ENCODE measurements around the gene CALML3. TPM values are rescaled to one million over a fixed set of nuclear protein-coding genes. Genes with fewer than 3 reads are reported as not detected.

CALML3 gene
- total RNA-seq, 2 donors from 2014 or later: not detected

DNA sequence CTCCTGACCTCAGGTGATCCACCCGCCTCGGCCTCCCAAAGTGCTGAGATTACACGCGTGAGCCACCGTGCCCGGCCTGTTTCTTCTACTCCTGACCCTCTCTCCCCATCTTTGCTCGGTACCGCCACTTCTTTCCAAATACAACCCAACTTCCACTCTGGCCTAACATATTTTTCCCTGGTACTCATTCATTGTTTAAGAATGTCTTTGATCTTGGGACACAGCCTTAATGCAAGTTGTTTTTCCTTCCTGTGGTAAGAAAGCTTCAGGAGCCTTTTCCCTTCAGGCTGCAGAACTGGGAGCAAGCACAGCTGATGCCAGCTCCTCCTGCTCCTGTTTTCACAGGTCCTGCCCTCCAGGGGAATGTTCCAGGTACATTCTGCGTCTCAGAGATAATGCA, 13.7 kb downstream of the CALML3 start:
- Mint-ChIP-seq H3K4me1 (ENCODE audit: low read depth) (peaks cover 5% of the 10 kb centered on the region), H3K4me3 (no peak overlapping the region), H3K27ac (no peak overlapping the region), H3K9me3 (peaks cover 4 to 7% of the 10 kb centered on the region in 2 donors), H3K36me3 (ENCODE audit: insufficient read depth in 2 of 2) (peaks cover 1 to 9% of the 10 kb centered on the region in 2 donors), H3K27me3 (ENCODE audit: low read depth) (no peaks in the 10 kb centered on the region)
- ATAC-seq (replicated peaks in 1 of 2): no peak
- no peak for DNase-seq

DNA sequence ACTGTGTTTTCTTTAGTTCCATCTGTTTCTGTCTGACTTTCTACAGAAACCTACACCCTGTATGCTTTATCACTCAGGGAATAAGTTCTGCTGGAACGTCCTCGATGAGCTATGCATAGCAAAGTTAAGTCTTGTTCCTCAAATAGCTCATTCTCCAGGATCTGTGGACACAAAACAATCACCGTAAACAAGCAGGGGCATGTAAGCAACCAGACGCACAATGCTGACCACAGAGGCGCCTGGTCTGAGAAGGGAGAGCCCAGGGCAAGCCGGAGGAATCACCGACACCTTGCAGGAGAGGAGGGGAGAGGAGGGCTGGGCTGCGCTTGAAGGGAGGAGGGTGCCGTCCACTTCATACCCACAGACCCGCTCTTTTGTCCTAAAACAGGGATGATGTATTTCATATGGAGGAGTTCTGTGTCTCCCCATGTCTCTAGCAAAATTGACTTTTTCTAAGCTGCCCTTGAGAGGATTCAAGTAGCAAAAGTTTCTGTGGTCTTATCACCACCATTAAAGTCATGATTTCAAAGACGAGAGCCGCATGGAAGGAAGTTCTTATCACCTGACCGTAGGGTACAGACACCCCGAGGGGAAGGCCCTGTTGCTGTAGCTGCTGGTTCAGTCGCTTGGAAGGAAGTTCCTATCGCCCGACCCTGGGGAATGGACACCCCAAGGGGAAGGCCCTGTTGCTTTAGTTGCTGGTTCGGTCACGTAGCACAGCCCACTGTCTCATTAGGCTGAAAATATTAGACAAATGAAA, 14.3 kb downstream of the CALML3 start:
- ATAC-seq (replicated peaks in 1 of 2) (no peak), DNase-seq (no peak)
- Mint-ChIP-seq H3K27ac (no peak overlapping the region), H3K27me3 (ENCODE audit: low read depth) (no peaks in the 10 kb centered on the region), H3K9me3 (peaks cover 4 to 7% of the 10 kb centered on the region in 2 donors), H3K36me3 (ENCODE audit: insufficient read depth in 2 of 2) (peaks cover 1 to 9% of the 10 kb centered on the region in 2 donors), H3K4me1 (ENCODE audit: low read depth) (peaks cover 5% of the 10 kb centered on the region), H3K4me3 (no peak overlapping the region)

DNA sequence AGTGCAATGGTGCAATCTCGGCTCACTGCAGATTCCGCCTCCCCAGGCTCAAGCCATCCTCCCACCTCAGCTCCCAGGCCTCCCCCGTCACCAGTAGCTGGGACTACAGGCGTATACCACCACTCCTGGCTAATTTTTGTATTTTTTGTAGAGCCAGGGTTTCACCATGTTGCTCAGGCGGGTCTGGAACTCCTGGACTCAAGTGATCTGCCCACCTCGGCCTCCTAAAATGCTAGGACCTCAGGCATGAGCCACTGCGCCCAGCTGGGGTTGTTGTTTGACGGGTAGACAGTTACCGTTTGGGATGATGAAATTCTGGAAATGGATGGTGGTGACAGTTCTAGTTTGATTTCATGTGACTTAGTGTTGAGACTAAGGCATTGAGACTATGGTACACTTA, 15.3 kb downstream of the CALML3 start:
- peaks cover 1 to 9% of the 10 kb centered on the region in 2 donors for H3K36me3 Mint-ChIP-seq (ENCODE audit: insufficient read depth in 2 of 2)
- ATAC-seq (replicated peaks in 1 of 2): no peak
- peaks cover 4 to 7% of the 10 kb centered on the region in 2 donors for H3K9me3 Mint-ChIP-seq
- H3K4me3 Mint-ChIP-seq: no peak overlapping the region
- peaks cover 5% of the 10 kb centered on the region for H3K4me1 Mint-ChIP-seq (ENCODE audit: low read depth)
- no peaks in the 10 kb centered on the region for H3K27me3 Mint-ChIP-seq (ENCODE audit: low read depth)
- no peak for DNase-seq
- H3K27ac Mint-ChIP-seq: no peak overlapping the region

DNA sequence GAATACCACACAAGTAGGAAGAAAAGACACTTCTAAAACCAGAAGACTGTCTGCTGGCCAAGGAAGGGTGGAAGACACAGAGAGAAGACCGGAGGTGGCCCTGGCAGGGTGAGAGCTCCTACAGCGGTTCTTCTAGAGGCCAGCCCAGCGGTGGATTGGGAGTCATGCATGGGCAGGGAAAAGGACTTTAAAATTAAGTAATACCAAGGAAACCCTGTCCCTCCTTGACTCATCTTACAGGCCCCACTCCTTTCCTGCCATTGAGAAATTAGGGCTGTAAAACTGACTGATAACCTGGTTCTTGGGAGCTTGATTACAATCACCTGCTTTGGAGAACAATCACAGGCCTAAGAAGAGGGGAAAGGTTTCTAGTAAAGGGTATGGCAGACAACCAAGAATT, 16.1 kb downstream of the CALML3 start:
- H3K9me3 Mint-ChIP-seq: peaks cover 4 to 7% of the 10 kb centered on the region in 2 donors
- H3K36me3 Mint-ChIP-seq (ENCODE audit: insufficient read depth in 2 of 2): peaks cover 1 to 9% of the 10 kb centered on the region in 2 donors
- H3K27me3 Mint-ChIP-seq (ENCODE audit: low read depth): no peaks in the 10 kb centered on the region
- no peak overlapping the region for H3K27ac Mint-ChIP-seq
- no peak overlapping the region for H3K4me3 Mint-ChIP-seq
- DNase-seq (no peak), ATAC-seq (replicated peaks in 1 of 2) (no peak)
- H3K4me1 Mint-ChIP-seq (ENCODE audit: low read depth): peaks cover 5% of the 10 kb centered on the region

DNA sequence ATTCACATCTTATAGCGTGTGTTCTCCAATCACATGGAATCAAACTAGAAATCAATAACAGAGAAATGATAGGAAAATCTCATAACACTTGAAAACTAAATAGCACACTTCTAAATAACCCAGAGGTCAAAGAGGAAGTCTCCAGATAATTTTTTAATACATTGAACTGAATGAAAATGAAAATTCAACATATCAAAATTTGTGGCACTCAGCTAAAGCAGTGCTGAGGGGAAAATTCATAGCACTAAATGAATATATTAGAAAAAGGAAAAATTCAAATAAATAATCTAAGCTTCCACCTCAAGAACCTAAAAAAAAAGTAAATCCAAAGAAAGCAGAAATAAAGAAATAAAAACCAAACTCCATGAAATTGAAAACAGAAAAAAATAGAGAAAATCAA, 17.3 kb downstream of the CALML3 start:
- peaks cover 4 to 7% of the 10 kb centered on the region in 2 donors for H3K9me3 Mint-ChIP-seq
- no peaks in the 10 kb centered on the region for H3K27me3 Mint-ChIP-seq (ENCODE audit: low read depth)
- H3K27ac Mint-ChIP-seq: no peak overlapping the region
- peaks cover 5% of the 10 kb centered on the region for H3K4me1 Mint-ChIP-seq (ENCODE audit: low read depth)
- H3K36me3 Mint-ChIP-seq (ENCODE audit: insufficient read depth in 2 of 2): peaks cover 1 to 9% of the 10 kb centered on the region in 2 donors
- no peak overlapping the region for H3K4me3 Mint-ChIP-seq
- DNase-seq (no peak), ATAC-seq (replicated peaks in 1 of 2) (no peak)

DNA sequence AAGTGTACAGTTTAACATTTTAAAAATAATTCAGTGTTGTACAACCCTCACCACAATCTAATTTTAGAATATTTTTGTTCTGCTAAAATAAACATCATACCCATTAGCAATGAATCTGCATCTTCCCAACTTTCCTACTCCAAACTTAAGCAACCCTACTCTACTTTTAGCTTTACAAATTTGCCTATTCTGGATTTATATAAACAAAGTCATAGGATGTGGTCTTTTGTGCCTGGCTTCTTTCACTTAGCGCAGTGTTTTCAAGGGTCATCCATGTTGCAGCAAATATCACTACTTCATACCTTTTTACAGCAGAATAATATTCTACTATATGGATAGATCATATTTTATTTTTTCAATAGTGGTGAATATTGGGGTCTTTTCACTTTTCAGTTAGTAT, 18.9 kb downstream of the CALML3 start:
- Mint-ChIP-seq H3K27me3 (ENCODE audit: low read depth) (no peaks in the 10 kb centered on the region), H3K27ac (no peak overlapping the region)

DNA sequence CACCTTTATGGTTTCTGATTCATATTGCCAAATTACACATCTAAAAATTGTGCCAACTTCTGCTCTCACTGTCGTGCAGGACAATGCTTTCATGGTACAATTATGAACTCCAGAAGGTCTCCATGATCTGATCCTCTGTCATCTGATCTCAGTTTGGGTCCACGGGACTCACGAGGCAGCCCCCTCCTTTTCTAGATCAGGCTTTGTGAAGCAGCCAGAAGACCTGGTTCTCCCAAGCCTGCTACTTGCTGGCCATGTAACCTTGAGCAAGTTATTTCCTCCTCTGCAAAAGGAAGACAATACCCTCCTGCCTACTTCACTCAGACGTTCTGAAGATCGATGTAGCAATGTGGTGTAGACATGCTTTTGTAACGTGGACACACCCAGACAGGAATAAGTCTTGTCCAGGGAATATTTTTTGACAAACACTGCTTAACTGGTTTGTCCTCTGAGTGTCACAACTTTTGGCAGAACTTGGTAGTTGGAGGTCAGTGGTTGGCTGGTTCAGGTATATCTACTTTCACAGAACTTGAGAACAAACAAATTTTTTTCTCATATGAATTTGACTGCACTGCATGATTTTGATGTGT, 19.6 kb downstream of the CALML3 start:
- ATAC-seq (replicated peaks in 1 of 2) (no peak), DNase-seq (no peak)
- Mint-ChIP-seq H3K36me3 (ENCODE audit: insufficient read depth in 2 of 2) (peaks cover 1 to 9% of the 10 kb centered on the region in 2 donors), H3K27me3 (ENCODE audit: low read depth) (no peaks in the 10 kb centered on the region), H3K4me3 (no peak overlapping the region), H3K27ac (no peak overlapping the region), H3K4me1 (ENCODE audit: low read depth) (peaks cover 3% of the 10 kb centered on the region), H3K9me3 (peaks cover 4 to 7% of the 10 kb centered on the region in 2 donors)

More for the DNA sequence above, 18.9 kb downstream of the CALML3 start:
- DNase-seq (no peak), ATAC-seq (replicated peaks in 1 of 2) (no peak)
- Mint-ChIP-seq H3K36me3 (ENCODE audit: insufficient read depth in 2 of 2) (peaks cover 1 to 9% of the 10 kb centered on the region in 2 donors), H3K4me3 (no peak overlapping the region), H3K9me3 (peaks cover 4 to 7% of the 10 kb centered on the region in 2 donors), H3K4me1 (ENCODE audit: low read depth) (peaks cover 5% of the 10 kb centered on the region)

DNA sequence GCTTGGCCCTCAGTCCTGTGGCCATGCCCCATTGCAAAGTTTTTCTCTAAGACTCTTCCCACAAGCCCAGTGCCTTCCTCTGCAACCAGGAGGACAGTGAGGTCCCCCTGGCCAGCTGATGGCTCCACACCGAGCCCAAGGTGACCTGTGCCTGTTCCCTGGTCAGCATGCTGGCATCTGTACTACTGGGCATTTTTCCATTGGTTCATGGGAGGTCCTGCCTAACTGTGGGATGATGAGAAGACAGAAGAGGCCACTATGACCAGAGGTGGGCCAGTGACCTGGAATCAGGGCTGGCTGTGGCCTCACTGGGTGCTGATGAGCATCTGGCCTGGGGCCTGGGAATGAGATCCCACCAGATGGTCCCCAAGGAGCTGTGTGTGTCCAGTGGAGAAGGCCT, 20.2 kb downstream of the CALML3 start:
- Mint-ChIP-seq H3K4me3 (no peak overlapping the region), H3K4me1 (ENCODE audit: low read depth) (no peaks in the 10 kb centered on the region), H3K36me3 (ENCODE audit: insufficient read depth in 2 of 2) (peaks cover 1 to 9% of the 10 kb centered on the region in 2 donors), H3K9me3 (peaks cover 4 to 7% of the 10 kb centered on the region in 2 donors), H3K27me3 (ENCODE audit: low read depth) (no peaks in the 10 kb centered on the region), H3K27ac (no peak overlapping the region)
- no peak for DNase-seq
- no peak for ATAC-seq (replicated peaks in 1 of 2)

DNA sequence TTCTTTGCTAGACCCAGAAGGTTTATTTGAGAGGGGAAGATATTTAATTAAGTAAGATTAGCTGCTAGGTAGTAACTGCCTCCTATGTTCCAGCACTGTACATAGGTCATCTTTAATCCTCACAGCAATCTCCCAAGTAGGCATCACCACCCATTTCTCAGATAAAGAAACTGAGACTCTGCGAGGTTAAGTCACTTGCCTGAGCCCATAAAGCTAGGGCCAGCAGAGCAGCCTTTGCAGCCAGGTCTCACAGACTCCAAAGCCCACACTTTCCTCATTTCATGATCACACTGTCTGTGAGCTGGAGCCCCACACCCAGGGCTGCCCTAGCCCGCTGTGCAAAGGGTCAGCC, 20.6 kb downstream of the CALML3 start:
- peaks cover 2% of the 10 kb centered on the region for H3K4me1 Mint-ChIP-seq (ENCODE audit: low read depth)
- no peak overlapping the region for H3K27ac Mint-ChIP-seq
- no peak for ATAC-seq (replicated peaks in 1 of 2)
- no peak for DNase-seq
- H3K36me3 Mint-ChIP-seq (ENCODE audit: insufficient read depth in 2 of 2): peaks cover 1 to 9% of the 10 kb centered on the region in 2 donors
- H3K9me3 Mint-ChIP-seq: peaks cover 4 to 7% of the 10 kb centered on the region in 2 donors
- H3K27me3 Mint-ChIP-seq (ENCODE audit: low read depth): peaks cover 3% of the 10 kb centered on the region
- H3K4me3 Mint-ChIP-seq: no peak overlapping the region

DNA sequence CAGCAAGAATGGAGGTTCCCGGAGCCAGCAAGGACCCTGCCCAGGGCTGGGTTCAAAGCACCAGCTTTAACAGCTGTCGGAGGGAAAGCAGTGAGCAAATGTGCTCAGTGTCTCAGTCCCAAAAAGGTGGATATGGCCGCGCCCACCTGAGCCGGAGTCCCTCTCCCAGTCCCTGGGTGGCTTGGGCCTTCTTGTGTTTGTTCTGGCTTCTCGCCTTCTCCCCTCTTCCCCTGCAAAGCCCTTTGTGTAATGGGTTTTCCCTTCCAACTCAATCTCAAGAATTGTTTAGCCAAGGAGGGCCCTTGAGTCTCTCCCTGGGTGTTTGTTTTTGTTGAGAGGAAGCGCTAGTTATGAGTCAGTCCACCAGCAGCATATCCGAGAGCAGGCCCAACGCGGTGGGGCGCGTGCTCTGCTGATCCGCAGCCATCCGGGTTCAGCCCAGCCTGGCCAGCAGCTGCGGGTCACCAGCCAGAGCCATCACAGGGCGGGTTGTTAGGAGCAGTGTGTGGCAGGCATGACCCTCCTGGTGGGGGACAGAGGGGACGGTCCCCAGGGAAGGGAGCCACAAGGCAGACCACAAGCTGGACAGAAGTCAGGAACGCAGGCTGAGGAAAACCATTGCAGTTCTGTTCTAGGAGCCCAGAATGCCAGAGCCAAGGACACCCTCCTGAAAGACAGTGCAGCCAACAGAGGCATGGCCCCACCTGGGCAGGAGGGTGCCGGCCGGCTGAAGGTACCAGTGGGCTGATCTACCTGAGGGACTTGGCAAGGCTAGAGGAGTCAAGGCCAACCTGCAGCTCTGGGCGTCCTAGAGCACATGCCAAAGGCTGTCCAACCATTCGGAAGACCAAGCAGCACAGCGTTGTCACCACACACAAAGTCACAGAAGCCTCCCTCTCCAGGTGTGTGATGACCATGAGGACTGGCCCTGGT, 21.3 kb downstream of the CALML3 start:
- no peak for DNase-seq
- Mint-ChIP-seq H3K27me3 (ENCODE audit: low read depth) (peaks cover 5% of the 10 kb centered on the region), H3K36me3 (ENCODE audit: insufficient read depth in 2 of 2) (peaks cover 1 to 9% of the 10 kb centered on the region in 2 donors), H3K4me1 (ENCODE audit: low read depth) (peaks cover 9% of the 10 kb centered on the region), H3K9me3 (peaks cover 4% of the 10 kb centered on the region in 2 donors), H3K4me3 (no peak overlapping the region), H3K27ac (no peak overlapping the region)
- ATAC-seq (replicated peaks in 1 of 2): no peak

DNA sequence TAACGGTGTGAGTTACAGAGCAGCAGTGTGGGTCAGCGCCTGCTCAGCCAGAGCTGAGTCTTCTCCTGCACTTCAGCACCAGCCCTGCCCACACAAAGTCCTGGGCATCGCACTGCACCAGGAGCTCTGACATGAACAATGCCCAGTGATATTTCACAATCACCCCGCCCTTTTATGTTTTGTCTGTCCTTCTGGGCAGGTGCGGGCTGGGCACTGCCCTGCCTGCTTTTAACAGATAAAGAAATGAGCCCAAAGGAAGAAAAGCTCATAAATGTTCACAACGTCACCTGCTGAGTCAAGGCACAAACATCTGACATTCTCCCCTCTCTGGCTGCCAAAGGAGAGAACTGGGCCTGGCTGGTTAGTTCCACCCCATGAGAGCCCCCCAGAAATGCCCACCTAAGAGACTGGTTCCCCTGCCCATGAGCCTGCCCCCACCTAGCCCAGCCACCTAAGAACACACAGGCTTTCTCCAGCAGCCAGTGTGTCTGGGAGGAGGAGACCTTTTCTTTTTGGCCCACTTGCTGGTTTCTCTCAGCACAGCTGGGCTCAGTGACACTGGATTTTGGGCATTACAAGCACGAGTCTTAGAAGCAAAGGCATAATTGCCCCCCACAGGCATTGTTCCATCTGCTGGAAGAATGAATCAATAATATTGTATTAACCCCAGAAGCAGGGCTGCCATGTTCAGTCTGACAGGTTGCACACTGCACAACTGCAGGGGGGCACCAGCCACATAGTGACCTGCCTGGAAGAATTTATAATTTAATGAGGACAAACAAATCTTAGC, 22.3 kb downstream of the CALML3 start:
- Mint-ChIP-seq H3K4me3 (no peak overlapping the region), H3K36me3 (ENCODE audit: insufficient read depth in 2 of 2) (peaks cover 0 to 7% of the 10 kb centered on the region in 2 donors), H3K9me3 (peaks cover 2% of the 10 kb centered on the region in 2 donors), H3K27me3 (ENCODE audit: low read depth) (peaks cover 5% of the 10 kb centered on the region), H3K27ac (no peak overlapping the region), H3K4me1 (ENCODE audit: low read depth) (peaks cover 19% of the 10 kb centered on the region)
- no peak for ATAC-seq (replicated peaks in 1 of 2)
- no peak for DNase-seq

DNA sequence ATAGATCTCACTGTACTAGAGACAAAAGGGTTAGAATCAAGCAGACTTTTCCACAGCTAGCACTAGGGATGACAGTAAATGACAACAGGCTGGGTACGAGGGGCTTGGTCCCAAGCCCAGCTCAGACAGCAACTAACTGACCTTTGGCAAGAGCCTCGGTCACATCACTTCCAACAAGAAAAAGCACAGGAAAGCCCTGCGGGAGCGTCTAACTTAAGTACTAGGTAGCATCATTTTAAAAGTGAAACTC, 22.8 kb downstream of the CALML3 start:
- Mint-ChIP-seq H3K27me3 (ENCODE audit: low read depth) (peaks cover 6% of the 10 kb centered on the region), H3K4me1 (ENCODE audit: low read depth) (peaks cover 24% of the 10 kb centered on the region), H3K9me3 (peaks cover 0 to 2% of the 10 kb centered on the region in 2 donors), H3K27ac (no peak overlapping the region), H3K4me3 (no peak overlapping the region), H3K36me3 (ENCODE audit: insufficient read depth in 2 of 2) (peaks cover 0 to 3% of the 10 kb centered on the region in 2 donors)
- DNase-seq: no peak
- ATAC-seq (replicated peaks in 1 of 2): no peak

Measured in activated T-cell treated with anti-CD3 and anti-CD28 coated beads, Interleukin-2, amount 50 U/mL, for 72 hours (primary cell).